NCI-H2171 (cell line): ENCODE measurements around the gene SRC.
A peak's percentile ranks its signal among the peaks of the same experiment; 100 is the strongest.

Source experiments
- DNase-seq: peaks from one replicate; lab custom pipeline; 2025; lab: John Stamatoyannopoulos, UW

The SRC gene

DNA sequence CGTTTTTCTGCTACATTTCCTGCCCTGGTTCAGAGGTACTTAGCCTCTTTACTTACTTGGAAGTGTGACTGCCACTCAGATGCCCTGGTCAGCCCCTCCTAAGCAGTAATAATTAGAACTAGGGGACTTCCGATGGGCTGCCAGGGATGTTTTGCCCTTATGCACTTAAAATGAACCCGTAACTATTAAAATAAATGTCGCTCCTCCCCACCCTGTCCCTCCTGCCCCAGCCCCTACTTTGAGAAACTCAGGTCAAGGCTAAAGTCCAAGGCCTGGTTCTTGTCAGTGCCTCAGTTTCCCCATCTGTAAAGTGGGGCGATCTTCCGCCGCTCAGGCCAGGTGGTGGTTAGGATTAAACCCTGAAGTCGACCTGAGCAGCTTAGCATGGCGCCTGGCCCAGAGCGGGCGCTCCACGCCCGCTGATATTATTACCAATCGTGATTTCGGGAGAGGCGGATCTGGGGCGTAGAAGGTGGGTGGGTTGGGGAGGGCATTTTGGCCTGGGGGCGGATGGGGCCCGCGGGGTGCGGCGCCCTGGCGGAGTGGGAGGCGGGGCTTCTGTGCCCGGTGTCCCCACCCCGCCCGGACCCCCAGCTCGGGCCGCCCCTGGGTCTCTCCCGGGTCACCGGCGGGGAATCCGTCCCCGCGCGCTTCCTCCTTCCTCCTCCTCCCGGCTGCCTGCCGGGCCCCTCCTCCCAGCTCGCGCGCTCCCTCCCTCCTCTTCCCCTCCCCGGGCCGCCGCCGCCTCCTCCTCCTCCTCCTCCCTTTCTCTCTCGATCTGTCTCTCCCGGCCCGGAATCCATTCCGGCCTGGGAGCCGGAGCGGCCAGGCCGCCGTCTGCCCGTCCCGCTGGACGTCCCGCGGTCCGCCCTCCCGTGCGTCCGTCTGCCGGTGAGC is at the start of gene SRC:
SRC (plus strand) TSS at position 802 of the 897 bp plus-strand sequence. CDS start 38,014 bp downstream, outside the sequence.
- peak; percentile 59 for DNase-seq

DNA sequence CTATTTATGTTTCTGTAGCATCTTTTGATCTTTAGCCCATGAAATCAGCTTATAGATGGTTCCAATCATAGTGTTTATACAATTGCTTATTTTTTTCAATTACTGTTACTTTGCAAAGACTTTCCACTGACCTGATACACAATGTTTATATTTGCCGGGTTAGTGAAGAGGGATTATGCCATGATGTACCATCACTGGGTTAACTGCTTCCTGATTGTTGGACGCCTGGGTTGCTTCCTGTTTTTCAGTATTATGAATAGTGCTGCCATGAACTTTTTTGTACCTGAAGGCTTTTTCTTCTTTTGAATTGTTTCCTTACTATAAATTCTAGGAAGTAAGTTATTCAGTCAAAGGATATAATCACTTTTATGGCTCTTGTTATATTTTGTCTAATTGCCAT is 49.6 kb upstream of the SRC start:
- no peak for DNase-seq

DNA sequence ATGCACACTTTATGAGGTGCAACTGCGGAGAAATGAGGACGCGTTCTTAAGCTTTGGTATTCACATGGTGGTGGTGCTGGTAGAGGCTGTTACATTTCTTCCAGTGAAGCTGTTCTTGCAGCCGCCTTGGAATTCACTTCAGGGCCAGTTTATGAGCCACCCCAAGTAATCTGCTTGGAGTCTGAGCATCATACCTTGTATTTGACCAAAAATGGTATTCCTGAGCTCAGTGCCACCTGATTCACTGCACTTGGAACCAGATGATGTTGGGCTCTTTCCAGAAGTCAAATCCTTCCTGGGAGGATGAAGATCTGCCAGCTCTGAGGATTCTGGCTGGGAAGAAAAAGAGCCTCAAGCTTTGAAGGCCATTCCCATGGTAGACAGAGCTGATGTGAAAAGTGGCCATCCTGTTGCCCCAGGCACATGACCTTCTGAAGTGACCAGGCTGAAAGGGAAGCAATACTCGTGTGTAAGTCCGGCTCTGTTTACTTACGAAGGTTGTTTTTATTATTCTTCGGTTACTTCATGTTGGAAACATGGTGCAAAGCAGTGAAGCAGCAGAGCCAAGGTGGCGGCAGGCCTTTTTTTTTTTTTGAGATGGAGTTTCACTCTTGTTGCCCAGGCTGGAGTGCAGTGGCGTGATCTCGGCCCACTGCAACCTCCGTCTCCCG is 48.7 kb upstream of the SRC start:
- DNase-seq = no peak

DNA sequence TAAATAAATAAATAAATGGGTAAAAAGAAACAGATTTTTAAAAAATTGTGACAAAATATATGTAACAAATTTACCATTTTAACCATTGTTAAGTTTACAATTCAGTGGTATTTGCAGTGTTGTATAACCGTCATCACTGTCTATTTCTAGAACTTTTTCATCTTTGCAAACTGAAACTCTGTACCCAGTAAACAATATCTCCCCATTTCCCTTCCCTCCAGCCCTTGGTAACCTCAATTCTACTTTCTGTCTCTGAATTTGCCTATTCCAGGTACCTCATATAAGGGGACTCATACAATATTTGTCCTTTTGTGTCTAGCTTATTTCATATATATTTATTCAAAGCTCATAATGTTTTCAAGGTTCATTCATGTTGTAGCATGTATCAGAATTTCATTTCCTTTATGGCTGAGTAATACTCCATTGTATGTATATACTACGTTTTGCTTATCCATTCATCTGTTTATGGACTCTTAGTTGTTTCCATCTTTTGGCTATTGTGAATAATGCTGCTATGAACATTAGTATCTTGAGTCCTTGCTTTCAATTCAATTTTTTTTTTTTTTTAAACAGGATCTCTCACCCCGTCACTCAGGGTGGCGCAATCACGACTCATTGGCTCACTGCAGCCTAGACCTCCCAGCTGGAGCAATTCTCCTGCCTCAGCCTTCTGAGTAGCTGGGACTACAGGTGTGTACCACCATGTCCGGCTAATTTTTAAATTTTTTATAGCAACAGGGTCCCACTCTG is 47.6 kb upstream of the SRC start:
- DNase-seq = no peak

DNA sequence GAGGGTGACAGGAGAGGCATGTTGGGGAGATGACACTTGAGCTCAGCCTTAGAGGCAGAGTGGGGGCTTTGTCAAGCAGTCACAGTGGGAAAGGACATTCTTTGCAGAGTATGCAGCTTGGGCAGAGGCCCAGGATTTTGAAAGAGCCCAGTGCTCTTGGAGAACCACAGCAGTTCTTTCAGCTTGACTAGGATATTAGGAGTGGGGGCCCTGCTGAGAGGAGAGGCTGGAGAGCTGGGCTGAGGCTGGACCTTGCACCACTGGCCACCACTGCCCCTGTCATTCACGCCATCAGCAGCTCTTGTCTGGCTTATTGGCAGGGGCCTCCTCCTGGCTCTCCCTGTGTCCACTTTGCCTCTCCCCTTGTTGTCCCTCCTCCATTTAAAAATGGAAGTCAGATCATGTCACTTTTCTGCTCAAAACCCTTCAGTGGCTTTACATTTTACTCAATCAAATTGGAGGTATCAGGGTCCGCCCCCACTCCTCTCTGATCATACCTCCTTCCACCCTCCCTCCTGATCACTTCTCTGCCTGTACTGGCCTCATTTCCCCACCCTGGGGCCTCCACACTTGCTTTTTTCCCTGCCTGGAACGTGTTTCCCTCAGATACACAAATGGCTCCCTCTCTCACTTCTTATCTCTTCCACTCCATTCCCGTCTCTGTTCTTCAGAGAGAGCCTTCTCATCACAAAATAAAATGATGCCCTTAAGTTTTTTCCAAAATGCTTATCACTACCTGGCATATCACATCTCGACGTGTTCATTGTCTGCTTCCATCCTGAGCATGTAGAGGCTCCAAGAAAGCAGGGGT is 46.0 kb upstream of the SRC start:
- DNase-seq = no peak

DNA sequence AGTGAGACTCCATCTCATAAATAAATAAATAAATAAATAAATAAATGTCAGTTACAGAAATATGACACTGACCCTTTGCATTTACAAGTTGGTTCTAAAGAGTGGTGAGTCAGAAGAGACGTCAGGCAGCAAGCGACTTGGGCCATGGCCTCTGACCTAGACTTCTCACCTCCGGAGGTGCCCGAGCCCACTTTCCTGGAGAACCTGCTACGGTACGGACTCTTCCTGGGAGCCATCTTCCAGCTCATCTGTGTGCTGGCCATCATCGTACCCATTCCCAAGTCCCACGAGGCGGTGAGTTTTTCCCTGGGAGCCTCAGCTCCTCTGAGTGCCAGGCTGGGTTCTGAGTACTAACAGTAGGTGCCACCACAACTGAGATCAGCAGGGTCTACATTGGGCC is 44.8 kb upstream of the SRC start:
- no peak for DNase-seq

DNA sequence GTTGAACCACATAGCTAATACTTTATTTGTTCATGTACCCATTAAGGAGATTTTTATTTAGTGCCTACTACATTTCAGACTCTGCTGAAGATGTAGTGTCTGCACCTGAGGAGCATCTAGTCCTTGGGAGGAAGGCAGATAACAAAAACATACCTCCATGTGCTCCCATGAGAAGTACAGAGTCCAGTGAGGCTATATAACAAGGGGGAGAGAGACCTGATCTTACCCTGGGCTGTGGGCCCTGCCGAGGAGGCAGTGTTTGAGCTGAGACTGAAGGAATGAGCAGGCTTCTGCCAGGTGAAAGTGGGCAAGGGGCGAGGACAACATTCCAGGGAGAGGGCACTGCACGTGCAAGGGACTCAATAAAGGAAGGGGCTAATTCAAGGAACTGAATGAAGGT is 44.4 kb upstream of the SRC start:
- no peak for DNase-seq

DNA sequence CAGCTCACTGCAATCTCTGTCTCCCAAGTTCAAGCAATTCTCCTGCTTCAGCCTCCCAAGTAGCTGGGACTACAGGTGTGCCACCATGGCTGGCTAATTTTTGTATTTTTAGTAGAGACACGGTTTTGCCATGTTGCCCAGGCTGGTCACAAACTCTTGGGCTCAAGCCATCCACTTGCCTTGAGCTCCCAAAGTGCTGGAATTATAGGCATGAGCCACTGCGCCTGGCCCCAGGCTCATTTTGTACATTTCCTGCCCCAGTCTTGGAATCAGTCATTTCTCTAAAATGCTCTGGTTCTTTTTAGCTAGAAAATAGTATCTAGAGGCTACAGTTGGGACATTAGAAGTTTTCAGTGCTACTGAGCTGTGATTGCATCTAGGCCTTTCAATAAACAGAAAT is 43.0 kb upstream of the SRC start:
- DNase-seq = no peak

DNA sequence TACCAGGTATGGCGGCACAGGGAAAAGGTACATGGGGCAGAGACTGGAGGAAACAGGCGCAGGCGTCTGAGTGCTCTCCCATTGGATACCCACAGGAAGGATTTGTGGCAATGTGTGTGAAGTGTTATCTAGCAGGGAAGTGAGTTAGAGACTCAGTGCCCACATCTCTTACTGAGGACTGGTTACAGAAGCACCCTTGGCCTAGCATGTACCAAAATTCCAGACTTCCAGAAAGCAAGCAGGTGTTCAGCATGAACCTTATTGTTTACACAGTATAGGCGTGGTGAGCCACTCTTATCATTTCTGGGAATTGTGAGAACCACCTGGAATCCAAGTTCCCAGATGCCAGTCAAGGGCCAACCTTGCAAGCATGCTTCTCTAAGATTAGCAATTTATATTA is 42.3 kb upstream of the SRC start:
- DNase-seq = peak; percentile 53

DNA sequence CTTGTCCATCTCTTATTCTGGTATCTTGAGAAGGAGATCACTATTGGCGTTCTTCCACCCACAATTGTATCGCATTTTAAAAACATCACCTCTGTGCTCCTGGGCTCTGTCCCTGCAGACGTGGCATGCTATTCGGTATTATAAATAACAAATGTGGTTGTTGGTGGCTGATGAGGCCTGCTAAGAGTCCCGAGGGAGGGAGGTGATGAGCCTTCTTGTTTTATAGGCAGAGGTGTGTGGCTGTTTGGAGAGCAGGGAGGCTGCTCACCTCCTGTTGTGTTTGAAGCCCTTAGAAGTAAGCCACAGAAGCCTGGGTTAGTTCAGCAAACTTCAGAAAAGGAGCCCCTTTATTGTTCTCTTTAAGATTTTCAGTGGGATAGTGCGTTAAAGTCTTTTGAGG is 40.9 kb upstream of the SRC start:
- DNase-seq = peak; percentile 19

DNA sequence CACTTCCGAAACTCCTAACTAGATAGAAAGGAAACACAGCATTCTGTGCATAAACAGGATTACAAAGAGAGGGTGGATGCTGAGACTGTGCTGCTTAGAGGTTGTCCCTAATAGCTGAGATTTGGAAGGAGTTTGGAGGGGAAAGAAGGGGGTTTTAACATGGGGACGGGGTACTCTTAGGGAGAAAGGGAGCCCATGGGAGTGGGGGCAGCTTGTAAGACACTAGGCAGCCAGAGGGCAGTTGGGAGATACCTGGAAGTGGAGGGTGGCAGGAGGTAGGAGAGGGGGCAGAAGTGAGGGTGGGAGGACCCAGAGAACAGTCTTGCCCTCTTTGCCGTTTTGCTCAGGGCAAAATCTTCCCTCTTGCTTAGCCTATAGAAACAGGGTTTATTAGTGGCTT is 40.1 kb upstream of the SRC start:
- no peak for DNase-seq

DNA sequence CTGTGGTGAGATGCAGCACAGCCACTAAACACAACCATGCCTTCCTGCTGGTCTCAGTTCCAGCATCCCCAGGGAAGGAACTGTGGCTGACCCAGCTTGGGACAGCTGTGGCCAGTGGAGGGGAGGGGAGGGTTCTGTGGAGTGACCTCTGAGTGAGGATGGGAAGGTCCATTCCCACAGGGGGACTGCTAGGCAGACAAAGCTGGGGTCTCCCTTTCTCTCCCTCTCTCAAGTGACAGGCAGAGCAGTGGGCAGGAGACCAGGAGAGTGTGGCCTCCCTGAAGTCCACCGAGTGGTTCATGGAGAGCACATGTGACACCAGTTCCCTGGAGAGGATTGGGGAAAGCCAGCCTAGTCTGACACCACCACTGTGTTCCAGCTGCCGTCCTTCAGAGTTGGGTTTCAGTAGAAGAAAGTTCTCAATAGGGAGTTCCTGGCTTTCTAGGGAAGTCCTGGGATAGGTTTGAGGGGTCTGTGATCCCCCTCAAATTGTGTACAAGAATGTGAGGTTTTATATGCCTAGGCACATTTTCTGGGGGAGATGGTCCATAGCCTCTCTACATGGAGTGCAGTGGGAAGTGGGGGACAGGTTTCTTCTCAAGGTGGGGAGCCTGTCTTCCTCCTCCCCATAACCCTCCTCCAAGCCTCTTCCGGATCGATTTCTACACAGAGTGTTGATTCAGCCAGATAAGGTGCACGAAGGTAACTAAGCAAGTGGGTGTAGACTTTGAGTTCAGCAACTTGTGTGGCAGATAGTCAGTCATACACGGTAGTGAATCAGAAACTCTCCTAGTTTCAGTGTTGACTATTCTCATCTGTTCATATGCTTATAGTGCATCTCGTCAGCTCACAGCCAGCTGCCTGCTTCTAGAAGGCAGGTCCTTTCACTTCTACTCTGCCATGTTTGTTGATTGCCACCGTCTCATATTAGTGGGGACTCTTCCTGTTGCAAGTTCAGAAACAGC is 37.6 kb upstream of the SRC start:
- DNase-seq = no peak

DNA sequence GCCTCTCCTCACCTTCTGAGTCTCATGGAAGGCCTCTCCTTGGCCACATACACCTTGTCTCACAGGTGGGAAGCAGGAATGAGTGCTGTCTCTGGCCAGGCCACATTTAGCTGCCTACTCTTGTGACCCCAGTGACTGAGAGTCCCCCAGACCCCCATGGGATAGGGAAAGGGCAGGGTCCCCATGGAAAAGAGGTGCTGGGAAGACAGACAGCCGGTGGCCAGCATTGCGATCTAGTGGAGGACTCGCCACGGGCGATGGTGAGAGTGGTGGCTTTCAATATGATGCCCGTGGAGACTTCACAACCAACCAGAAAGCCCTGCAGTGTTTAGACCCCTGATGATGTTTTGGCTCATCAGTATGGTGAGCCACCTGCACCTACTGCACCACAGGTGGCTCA is 36.6 kb upstream of the SRC start:
- no peak for DNase-seq

DNA sequence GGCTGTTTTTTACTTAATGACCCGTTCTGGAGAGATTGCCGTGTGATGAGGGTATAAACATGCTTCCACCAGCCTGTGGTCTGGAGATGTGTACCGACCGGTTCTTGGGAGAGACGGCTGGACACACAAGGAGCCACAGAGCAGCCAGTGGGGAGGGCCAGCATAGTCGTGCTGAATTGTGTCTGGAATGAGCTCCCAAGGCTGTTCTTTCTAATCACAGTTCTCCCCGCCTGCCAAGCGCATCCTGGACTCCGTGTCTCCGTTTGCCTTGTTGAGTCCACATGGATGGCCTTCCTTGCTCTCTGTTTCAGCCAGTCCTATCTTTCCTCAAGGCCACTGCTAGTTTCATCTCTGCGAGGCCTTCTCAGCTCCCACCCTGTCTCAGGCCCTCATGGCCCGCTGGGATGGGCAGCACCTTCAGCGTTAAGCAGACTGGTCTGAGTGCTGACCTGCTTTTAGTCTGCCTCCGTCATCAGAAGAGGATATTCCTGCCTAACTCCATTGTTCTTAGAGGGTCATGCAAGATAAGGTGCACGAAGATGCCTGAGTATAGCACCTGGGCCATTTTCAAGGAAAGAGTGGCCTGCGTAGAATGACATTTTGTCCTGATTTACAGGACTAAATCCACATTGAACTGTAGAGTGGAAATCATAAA is 35.9 kb upstream of the SRC start:
- DNase-seq = no peak

DNA sequence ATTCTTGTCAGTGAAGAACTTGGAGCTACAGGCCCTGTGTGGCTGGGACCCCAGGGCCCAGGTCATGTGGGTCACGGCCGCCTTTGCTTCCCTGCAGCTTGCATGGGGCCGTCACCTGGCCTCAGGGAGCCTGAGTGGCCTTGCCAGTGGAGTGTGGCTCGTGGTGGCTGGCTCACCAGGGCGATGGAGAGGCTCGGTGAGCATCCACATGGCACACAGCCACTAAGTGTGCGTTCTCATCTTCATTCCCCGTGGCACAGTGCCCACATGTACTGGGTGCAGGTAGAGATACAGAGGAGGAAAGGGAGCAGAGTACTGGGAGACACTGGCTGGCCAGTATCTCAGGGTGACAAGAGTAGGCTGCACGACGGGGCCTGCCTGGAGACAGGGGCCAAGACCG is 35.0 kb upstream of the SRC start:
- no peak for DNase-seq

DNA sequence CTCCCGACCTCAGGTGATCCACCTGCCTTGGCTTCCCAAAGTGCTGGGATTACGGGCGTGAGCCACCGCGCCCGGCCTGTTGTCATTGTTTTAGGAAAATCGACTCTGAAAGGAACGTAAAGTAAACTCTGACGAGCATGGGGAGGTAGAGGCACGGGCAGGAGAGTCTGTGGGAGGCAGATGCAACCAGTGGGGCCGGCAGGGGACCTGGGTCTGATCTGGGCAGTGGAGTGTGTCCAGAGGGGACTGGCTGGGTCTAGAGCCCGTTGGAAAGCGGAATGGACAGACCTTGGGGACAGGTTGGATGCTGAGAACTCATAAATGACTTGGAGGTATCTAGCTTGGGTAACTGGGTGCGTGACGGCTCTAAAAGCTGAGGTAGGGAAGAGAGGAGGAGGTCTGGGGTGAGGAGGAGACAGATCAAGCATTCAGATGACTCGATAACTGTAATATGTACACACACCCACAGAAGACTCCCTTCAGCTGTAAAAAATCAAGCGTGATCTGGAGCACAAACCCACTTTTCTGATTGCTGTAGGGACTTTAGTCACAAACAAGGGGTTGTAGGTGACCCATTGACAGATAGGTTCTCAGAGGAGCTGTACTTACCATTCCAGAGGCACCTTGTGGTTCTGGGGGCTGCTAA is 34.1 kb upstream of the SRC start:
- no peak for DNase-seq

DNA sequence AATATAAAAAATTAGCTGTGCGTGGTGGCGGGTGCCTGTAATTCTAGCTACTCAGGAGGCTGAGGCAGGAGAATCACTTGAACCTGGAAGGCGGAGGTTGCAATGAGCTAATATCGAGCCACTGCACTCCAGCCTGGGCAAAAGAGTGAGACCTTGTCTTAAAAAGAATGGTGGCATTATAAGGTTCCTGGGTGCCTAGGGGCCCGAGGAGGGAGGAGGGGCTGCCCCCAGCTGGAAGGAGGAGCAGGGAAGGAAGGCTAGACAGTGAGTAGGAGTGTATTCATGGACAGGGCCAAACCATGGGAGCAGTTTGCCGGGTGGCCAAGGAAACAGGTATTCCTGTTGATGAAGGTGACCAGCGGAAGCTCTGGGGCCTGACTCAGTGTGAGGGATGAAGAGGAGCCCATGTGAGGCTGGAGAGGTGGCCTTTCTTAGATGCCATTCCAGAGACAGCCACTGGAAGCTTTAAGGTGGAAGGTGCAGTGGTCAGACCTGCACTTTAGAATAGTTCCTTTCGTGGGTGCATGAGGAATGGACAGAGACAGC is 32.3 kb upstream of the SRC start:
- no peak for DNase-seq

DNA sequence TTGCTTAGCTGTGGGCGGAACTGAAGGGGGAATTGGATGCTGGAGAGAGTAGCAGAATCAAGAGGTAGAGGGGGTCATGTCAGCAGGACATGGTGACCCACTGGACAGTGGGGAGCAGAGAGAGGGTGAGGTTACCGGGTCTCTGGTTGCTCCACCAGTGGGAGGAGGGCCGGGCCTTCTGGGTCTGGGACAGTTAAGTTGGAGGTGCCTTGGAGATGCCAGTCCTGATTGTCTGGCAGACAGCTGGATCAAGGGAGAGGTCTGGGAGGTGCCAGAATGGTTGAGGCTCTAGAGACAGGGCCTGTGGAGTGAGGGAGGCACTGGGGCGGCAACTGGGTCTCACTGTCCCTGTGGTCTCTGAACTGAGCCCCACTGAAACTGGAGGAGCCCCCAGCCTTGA is 31.8 kb upstream of the SRC start:
- no peak for DNase-seq

DNA sequence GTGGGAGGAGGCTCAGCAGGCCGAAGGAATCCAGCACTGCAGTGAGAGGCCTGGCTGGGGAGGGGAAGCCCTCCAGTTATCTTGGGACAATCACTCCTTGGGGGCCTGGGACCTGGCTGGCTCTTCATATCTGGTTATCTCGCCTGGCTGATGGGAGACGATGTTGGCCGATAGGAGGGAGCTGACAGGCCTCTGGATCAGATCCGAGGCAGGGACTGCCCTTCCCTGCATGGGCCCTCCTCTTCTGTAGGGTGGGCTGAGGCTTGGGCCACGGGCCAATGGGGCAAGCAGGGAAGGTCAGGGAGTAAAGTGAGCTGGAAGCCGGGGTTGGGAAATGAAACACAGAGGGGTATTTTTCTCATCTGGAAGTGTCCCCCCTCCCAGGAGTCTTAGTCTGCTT is 31.3 kb upstream of the SRC start:
- no peak for DNase-seq
